ENCODE measurements around the gene PCDHAC2.

The PCDHAC2 gene, protein sequence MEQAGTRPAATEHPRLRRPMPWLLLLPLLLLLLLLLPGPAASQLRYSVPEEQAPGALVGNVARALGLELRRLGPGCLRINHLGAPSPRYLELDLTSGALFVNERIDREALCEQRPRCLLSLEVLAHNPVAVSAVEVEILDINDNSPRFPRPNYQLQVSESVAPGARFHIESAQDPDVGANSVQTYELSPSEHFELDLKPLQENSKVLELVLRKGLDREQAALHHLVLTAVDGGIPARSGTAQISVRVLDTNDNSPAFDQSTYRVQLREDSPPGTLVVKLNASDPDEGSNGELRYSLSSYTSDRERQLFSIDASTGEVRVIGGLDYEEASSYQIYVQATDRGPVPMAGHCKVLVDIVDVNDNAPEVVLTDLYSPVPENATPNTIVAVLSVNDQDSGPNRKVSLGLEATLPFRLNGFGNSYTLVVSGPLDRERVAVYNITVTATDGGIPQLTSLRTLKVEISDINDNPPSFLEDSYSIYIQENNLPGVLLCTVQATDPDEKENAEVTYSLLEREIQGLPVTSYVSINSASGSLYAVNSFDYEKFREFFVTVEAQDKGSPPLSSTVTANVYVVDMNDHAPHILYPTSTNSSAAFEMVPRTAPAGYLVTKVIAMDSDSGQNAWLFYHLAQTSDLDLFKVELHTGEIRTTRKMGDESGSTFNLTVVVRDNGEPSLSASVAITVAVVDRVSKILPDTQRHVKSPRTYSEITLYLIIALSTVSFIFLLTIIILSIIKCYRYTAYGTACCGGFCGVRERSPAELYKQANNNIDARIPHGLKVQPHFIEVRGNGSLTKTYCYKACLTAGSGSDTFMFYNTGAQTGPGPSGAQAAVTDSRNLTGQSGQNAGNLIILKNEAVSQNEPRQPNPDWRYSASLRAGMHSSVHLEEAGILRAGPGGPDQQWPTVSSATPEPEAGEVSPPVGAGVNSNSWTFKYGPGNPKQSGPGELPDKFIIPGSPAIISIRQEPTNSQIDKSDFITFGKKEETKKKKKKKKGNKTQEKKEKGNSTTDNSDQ

DNA sequence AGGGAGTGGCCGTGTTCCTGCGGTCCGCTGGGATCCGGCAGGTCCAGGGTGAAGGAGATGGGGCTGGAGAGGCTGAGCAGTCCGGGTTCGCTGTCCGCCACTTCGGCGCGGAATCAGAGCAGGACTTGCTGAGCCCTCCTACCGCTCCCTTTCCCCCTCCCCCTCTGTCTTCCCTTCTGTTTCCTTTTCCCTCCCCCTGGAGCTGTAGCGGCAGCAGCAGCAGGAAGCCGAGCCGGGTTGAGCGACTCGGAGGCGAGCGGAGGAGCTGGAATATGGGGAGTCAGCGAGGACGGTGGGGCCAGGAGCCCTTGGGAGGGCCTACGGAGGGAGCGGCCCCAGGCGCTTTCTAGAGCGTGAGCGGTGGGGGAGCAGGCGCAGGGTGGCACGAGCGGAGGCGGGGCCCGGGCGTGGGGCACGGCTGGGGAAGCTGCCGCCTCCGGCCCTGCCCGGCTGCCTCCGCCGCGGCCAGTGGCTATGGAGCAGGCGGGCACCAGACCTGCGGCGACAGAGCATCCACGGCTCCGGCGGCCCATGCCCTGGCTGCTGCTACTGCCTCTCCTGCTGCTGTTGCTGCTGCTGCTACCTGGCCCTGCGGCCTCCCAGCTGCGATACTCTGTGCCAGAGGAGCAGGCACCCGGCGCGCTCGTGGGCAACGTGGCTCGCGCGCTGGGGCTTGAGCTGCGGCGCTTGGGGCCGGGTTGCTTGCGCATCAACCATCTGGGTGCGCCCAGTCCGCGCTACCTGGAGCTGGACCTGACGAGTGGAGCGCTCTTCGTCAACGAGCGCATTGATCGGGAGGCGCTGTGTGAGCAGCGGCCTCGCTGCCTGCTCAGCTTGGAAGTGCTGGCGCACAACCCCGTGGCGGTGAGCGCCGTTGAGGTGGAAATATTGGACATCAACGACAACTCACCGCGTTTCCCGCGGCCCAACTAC is at the start of gene PCDHAC2:
Gene PCDHAC2, plus strand, starts transcription at position 184 of the 933 bp plus-strand sequence. Its CDS starts 291 bp downstream, at position 475.
- DNase-seq, result no peak

DNA sequence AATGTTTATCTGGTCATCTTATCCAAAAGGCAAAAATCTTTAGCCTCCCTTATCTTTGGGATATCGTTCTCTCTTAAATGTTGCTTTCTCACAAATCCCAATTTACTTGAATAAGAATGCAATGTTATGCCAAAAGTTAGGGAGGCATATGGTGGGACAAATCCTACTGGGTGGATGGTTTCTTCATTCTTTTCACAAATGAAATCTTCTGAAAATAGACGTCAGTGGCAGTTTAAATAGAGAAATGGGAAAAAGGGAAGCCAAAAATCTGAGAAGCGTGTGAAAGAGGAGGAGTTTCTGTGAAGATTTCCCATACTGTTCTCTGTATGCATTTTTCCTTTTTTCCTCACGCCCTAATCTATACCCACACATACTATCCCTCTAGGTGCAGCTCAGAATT is 42.7 kb upstream of the PCDHAC2 start:
- no peak for DNase-seq

DNA sequence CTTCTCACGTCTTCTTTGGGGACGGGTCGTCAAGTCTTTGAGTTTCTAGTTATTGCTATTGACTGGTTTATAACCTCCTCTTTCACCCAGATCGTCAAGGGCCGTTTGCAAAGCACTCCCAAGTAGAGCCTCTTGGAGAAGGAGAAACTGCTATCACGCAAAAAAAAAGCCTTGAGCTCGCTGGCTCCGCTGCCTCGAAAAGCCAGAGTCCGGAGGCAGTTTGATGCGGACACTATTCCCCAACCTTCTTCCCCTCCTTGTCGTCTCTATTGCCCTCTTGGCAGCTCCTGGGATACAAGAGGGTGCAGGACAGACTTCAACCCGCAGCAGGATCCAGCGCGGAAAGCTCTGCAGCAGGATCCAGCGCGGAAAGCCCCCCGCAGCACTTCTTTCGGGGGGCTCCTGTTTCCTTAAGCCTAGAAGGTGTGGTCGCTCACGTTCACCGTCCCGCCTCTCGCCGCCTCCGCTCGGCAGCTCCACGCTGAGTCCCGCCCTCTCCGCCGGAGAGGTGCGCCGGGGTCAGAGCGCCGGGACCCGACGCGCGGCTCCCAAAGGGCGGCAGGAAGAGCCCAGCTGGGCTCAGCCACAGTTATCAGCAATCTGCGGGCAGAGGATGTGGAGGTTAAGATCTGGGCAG is 40.4 kb upstream of the PCDHAC2 start, which contains the start of gene PCDHAC1:
Gene PCDHAC1, plus strand, starts transcription at position 494 of the 637 bp plus-strand sequence. CDS start 594 bp downstream, outside the sequence.
- no peak for DNase-seq

DNA sequence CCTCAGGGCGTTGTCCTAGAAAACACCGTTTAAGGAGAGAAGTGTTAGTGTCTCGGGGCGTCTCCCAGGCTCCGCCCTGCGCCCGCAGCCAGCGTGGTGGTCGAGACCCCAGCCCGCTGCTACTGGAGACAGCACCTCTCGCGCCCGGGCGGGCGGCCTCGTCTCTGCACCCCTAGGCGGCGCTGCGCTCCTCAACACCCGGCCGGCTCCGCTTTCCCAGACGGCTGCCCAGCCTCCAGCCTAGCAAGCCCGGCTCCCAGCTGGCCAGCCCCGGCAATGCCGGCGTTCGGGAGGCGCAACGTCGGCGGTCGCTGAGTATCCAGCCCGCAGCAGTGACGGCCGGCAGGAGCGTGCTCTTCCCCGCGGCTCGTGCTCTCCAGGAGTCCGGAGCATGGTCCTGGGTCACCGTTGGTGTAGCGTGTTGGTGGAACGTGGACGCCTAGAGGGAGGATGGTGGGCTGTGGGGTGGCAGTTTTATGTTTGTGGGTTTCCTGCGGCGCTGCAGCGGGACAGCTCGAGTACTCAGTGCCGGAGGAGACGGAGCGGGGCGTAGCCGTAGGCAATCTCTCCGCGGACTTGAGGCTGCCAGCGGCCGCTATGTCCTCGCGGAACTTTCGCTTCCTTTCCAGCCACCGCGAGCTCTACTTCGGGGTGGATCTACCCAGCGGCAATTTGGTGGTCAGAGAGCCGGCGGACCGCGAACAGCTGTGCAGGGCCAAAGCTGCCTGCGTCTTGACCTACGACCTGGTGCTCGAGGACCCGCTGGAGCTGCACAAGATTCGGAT is 39.6 kb upstream of the PCDHAC2 start:
- peak; percentile 20 for DNase-seq

DNA sequence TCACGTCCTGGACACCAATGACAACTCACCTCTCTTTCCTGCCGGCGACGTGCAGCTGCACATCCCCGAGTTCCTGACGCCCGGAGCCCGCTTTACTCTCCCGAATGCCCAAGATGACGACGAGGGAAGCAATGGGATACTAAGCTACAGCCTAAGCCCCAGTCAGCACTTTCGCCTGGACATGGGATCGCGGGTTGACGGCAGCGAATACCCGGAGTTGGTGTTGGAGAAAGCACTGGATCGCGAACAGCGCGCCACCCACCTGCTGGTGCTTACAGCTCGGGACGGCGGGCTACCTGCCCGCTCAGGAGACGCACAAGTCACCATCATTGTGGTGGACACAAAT is 39.1 kb upstream of the PCDHAC2 start:
- no peak for DNase-seq

DNA sequence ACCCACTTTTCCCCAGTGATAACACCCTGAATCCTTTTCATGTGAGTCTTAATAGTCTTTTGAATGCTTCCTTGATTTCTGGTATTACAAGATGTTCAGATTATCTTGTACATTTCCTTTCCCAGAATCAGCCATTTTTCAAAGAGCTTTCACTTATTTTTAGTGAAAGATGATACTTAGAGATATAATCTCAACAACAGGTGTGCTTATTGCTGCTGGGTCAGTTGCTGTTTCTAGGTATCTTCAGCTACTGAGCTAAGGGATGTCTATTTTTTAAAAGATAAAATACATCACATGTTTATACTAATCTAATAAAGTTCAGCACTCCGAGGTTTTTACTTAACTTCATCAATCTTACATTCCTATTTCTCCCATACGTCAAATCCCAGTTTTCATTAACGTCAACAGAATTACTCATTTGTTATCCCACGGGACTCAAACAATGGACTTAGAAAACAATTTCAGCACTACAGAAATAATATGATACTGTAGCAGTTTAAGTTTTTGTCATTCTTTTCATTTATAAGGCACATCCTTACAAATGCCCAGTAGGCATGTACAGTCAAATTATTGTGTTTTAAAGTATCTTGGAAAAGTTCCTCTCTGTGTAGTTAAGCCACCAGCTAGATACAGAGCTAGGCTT is 31.2 kb upstream of the PCDHAC2 start:
- no peak for DNase-seq

DNA sequence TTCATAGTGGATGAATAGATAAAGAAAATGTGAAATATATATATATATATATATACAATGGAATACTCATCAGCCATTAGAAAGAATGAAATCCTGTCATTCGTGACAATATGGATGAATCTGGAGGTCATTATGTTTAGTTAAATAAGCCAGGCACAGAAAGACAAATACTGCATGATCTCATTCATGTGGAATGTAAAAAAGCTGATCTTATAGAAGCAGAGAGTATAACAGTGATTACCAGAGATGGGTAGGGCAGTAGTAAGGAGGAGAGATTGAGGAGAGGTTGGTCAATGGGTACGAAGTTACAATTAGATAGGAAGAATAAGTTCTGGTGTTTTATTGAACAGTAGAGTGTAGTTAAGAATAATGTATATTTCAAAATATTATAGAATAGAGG is 19.7 kb upstream of the PCDHAC2 start:
- DNase-seq, result no peak

DNA sequence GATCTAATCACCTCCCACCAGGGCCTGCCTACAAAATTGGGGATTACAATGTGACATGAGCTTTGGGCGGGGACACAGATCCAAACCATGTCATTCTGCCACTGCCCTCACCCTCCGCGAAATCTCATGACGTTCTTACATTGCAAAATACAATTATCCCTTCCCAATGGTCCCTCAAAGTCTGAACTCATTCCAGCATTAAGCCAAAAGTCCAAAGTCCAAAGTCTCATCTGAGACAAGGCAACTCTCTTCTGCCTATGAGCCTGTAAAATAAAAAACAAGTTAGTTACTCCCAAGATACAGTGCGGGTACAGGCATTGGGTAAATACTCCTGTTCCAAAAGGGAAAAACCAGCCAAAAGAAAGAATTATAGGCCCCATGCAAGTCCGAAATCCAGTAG is 14.6 kb upstream of the PCDHAC2 start:
- DNase-seq, result no peak

DNA sequence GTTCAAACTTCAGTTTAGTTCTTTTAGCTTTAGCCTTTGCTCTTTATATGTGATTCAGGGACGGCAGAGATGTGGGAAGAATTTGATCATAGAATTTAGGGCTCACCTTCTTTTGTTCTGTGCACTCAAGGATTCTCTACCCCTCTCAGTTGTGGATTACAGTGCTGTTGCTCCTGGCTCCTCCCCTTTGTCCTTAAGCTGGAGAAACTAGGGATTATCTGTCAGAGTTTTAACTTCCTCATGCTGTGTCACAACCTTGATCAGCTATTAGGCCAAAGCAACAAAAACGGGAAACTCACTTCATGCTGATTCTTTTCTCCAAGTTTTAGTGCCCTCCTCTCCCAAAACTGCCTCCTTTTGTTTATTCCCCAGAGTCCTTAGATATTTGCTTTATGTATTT is 13.0 kb upstream of the PCDHAC2 start:
- no peak for DNase-seq

DNA sequence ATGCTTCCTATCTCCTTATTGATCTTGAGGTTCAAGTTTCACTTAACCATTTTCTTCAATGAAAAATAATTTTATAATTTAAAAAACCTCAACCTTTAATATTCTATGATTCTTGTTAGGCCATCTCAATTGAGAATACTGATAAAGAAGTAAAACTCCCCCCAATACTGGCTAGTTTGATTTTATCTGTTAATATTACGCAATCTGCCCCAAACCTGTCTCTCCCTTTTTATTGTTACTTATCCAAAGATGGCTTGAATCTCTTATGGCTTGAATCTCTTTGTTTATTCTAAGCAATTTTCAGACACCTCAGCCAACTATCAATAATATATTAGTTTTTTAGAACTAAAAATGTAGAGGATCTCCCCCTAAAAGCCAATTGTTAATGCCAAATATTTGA is 4.1 kb upstream of the PCDHAC2 start:
- DNase-seq, result no peak

DNA sequence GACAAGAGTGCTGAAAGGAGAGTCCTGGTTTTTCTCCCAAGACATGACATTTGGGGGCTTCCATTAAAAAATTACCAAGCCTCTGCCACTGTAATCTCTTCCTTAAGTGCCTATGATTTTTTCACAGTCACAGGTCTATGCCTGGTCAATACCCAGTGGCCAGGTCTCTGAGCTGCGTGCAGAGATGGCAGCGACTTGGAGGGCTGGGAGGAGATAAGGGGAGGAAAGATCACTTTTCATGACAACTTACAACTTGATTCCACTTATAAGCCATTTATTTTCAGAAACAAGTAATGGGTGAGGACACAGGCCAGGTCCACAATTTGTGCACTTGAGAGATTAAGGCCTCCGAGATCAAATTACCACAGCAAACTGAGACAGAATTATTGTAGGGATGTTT is 1.9 kb upstream of the PCDHAC2 start:
- no peak for DNase-seq

DNA sequence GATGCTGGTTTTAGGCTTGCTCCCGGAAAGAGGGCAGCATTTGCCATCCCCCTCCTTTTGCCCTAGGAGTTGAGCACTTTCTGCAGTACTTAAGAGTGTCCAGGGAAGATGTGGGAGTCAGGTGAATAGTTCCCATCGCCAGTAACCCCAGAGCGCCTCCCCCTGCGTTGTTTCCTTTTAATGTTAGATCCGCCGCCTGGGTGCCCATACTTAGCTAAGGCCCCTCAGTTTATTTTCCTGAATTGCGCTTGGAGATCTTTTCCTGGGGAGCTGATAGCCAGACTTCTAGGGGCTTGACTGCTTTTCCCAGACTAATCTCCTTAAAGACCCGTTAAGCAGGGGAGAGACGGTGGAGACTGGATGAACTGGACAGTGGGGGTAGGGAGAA is 377 bp upstream of the PCDHAC2 start:
- DNase-seq, result no peak

DNA sequence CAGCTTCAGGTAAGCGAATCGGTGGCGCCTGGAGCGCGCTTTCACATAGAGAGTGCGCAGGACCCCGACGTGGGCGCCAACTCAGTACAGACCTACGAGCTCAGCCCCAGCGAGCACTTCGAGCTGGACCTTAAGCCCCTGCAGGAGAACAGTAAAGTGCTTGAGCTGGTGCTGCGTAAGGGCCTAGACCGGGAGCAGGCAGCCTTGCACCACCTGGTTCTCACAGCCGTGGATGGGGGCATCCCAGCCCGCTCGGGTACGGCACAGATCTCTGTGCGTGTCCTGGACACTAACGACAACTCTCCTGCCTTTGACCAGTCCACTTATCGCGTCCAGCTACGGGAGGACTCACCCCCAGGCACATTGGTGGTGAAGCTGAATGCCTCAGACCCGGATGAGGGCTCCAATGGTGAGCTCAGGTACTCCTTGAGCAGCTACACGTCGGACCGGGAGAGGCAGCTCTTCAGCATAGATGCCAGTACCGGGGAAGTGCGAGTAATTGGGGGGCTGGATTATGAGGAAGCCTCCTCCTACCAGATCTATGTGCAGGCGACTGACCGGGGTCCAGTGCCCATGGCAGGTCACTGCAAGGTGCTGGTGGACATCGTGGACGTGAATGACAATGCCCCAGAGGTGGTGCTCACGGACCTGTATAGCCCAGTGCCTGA is 1.1 kb downstream of the PCDHAC2 start:
- no peak for DNase-seq

DNA sequence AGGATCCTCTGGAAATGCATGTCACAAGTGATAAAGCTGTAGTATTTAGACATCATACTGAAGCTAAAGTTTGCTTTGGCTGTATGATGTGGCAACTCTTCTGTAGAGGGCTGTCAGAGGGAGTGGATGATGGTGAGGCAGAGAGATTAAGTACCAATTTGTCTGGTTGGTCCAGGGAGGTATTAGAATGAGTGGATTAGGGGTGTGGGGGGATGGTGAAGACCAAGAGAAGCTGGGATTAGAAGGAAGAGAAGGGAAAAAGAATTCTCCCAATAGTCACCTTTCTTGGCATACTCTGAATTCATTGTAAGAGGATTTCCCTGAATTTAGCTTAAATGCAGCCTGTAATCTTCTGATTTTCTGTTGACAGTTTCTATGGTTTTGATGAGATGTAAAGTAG is 3.6 kb downstream of the PCDHAC2 start:
- DNase-seq, result no peak

DNA sequence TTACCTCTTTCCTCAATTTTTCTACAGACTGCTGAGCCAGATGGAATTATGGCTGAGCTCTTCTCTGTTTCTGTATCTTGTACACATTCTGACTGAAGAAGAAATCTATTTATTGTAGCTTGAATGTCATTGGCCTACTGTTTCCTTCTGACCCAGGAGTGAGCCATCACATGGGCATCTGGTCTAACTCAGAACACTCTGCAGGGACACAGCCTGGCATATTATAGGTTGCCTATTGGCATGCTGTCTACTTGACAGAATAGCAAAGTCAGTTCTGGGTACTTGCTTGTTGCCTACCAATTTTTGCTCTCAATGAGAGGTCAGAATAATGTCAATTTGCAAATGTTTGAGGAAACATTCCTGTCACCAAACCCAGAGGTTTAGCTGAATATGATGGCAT is 7.3 kb downstream of the PCDHAC2 start:
- DNase-seq, result no peak

DNA sequence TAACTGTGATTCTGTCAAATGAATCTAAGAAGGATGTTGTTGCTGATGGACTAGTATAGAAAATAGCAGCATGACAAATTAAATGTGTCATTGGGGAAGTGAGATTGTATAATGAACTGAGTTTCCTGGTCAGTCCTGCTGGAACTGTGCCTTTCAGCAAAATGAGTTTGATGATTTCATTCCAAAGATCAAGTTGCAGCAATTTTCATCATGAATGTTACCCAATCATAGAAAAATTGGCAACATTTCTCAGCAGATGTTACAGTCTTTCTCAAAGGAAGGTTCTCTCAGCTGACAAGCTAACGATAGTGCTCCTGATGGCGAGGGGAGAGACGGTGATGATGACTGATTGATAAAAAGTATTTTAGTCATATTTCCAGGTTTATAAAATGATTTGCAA is 10.7 kb downstream of the PCDHAC2 start:
- no peak for DNase-seq

DNA sequence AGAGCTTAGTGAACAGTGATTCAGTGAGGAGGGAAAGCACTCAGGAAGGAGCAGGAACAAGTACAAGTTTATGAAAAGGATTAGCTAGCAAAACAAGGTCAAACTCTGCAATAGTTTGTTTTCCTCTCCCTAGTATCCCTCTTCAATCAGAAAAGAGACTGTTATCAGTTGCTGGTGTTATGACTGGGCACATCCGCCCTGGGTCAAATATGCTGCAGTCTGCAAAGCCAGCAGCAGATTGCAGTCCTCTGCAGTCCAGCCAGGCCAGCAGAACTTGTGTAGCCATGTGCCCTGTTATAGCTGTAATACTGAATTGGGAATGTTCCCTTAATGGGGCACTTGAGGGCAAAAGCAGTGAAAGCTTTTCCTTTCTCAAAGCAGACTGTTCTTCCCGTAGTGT is 12.0 kb downstream of the PCDHAC2 start:
- DNase-seq, result no peak

DNA sequence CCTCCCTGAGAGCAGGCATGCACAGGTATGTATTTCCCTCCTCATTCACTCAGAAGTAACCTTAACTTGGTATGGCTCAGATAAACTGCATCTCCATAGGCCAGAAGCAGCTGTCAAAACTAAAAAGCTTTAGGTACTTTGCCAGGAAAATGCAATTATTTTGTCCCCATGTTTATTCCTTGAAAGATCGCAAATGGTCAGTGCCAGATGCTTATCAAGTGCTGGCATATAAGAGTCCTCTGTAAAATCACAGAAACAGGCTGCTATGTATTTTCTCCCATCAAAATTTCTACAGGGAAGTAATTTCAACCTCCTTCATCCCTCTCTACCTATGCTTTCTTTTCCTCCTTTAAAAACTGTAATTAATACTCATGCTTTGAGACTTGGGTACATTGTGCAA is 12.7 kb downstream of the PCDHAC2 start:
- no peak for DNase-seq

DNA sequence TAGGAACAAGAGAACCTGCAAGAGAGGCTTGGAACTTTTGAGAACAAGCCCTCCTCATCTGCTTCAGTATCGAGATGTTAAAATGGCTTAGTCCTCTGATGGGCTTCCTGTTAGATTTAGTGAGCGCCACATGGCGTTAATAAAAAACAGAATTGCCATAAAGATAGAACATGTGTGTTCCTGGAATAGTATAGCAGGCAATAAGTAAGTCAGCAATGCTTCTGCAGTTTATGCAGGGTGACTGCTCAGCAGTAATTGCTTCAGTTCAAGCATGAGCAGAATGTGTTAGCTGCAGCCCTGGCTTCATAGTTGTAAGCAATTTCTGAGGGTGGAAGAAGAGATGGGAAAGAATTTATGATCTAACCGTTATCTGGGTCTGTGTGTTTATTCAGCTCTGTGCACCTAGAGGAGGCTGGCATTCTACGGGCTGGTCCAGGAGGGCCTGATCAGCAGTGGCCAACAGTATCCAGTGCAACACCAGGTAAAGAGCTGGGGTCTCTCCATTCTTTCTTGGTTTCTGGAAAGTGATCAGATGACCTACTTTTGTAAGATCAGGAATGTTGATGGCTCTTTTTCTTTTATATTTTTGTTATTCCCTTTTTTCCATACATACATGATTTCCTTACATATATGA is 15.9 kb downstream of the PCDHAC2 start:
- no peak for DNase-seq

DNA sequence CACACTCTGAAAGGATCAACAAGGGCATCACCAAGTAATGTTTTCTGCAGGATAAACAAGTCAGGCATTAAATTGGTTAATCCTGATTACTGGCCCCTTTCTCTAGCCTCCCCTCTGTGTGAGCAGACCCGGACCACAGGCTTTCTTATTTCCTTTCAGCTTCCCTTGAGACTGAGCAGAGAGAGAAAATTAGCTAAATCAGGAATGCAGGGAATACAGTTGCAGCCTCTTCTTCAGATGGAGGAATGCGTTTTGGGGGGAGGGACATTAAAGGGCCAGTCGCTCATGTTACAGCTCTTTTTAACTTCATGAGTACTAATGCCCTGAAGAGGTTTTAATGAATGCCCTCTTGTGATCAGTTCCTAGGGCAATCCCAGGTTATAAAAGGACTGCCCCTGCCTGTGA is 19.8 kb downstream of the PCDHAC2 start:
- no peak for DNase-seq

Measured in CD4-positive, alpha-beta T cell treated with Interleukin-12 subunit alpha and Interleukin-12 subunit beta, for 1 hour (primary cell).